ENCODE data around the gene ZCCHC4. TPM values are rescaled to one million over a fixed set of nuclear protein-coding genes. Genes with fewer than 3 reads are reported as not detected.

The ZCCHC4 gene
- total and polyA plus RNA-seq, 2 of the 8 experiments (the other 6 are each of a cell fraction or from before 2014, with no cell fraction given): 9.8 to 12.5 TPM

- TF ChIP-seq BACH1 (IDR thresholded peaks at IDR 0.05; ENCODE audit: low read length) (no peak), CEBPB (IDR thresholded peaks at IDR 0.05; ENCODE audit: low read depth, low read length) (no peak), ASH2L (IDR thresholded peaks at IDR 0.05; ENCODE audit: low read length) (no peak), CREB1 (IDR thresholded peaks at IDR 0.05) (no peak), ATF2 (IDR thresholded peaks at IDR 0.05; ENCODE audit: low read length) (no peak), KDM4A (IDR thresholded peaks at IDR 0.05; ENCODE audit: low read depth, low read length, severe bottlenecking) (no peak)
These were observed 34.9 kb downstream of the ZCCHC4 start (continued) for GRCh38 chr4:25347473-25347872.
